Mammary epithelial cell (primary cell): ENCODE measurements around the gene C6orf62.

Experiments
- EZH2 ChIP-seq: IDR thresholded peaks from 2 replicates; pipeline ENCODE4 v1.6.1; 2012; ENCODE audit warnings: low read length, inconsistent platforms, borderline replicate concordance
- TF ChIP-seq, protein P1 (sequence below), 2 donors: IDR thresholded peaks in 1 of 2; conservative IDR thresholded peaks in 1 of 2; 2 replicates each; pipeline ENCODE4 v1.5.1; 2011 to 2012; ENCODE audit warnings: inconsistent platforms in 2 of 2, low read length in 2 of 2, mild to moderate bottlenecking in 2 of 2, control low read depth in 1 of 2, low read depth in 1 of 2; ENCODE audit not compliant: insufficient read depth in 1 of 2; ENCODE audit errors: extremely low read depth in 1 of 2

DNA sequence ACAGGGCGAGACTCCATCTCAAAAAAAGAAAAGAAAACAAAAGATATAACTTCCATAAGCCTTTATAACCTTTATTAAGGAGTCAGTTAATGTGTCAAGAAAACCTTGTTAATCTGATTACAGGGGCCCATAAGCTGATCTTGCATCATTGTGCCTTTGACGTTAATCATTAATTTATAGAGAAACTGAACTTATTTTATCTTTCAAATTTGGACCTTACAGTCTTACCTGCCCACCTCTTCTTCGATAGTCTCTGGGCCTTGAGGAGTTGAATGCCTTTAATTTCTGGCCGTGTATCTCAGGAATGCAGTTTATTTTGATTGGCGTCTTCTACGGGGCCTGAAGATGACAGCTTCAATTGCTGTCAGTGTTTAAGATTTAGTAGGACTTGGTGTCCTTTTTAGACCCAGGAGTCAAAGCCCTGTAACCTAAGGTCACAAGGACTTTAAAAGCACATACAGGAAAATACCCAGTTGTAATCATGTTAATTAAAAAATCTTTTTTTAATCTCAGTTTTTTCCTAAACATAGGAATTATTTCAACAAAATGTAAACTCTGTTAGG, 46.3 kb downstream of the C6orf62 start:
- TF ChIP-seq, protein P1, sequence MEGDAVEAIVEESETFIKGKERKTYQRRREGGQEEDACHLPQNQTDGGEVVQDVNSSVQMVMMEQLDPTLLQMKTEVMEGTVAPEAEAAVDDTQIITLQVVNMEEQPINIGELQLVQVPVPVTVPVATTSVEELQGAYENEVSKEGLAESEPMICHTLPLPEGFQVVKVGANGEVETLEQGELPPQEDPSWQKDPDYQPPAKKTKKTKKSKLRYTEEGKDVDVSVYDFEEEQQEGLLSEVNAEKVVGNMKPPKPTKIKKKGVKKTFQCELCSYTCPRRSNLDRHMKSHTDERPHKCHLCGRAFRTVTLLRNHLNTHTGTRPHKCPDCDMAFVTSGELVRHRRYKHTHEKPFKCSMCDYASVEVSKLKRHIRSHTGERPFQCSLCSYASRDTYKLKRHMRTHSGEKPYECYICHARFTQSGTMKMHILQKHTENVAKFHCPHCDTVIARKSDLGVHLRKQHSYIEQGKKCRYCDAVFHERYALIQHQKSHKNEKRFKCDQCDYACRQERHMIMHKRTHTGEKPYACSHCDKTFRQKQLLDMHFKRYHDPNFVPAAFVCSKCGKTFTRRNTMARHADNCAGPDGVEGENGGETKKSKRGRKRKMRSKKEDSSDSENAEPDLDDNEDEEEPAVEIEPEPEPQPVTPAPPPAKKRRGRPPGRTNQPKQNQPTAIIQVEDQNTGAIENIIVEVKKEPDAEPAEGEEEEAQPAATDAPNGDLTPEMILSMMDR (conservative IDR thresholded peaks at IDR 0.05 in 1 of 2, IDR thresholded peaks at IDR 0.05 in 1 of 2; ENCODE audit: extremely low read depth in 1 of 2, insufficient read depth in 1 of 2, low read depth in 1 of 2, low read length in 2 of 2) = no peak
- TF ChIP-seq EZH2 = no peak
